ENCODE results near the gene GRID2.

The GRID2 gene

GRCh38 chr4:92988301-92988700 lies 684.5 kb downstream of the GRID2 start:
- DNase-seq, result no peak

GRCh38 chr4:92992758-92993157 lies 689.0 kb downstream of the GRID2 start:
- DNase-seq, result no peak

- no peak for DNase-seq
These were observed 691.0 kb downstream of the GRID2 start for GRCh38 chr4:92994727-92995126.

- no peak for DNase-seq
These were observed 692.8 kb downstream of the GRID2 start for GRCh38 chr4:92996533-92996932.

GRCh38 chr4:93000910-93001309 lies 697.1 kb downstream of the GRID2 start:
- DNase-seq, result no peak

- no peak for DNase-seq
These were observed 698.5 kb downstream of the GRID2 start for GRCh38 chr4:93002240-93002639.

- DNase-seq, result no peak
These were observed 712.6 kb downstream of the GRID2 start for GRCh38 chr4:93016350-93016749.

- no peak for DNase-seq
These were observed 714.5 kb downstream of the GRID2 start for GRCh38 chr4:93018243-93018642.

GRCh38 chr4:93018806-93019205 lies 715.0 kb downstream of the GRID2 start:
- no peak for DNase-seq

GRCh38 chr4:93029769-93030168 lies 726.0 kb downstream of the GRID2 start:
- DNase-seq, result no peak

- DNase-seq, result no peak
These were observed 726.9 kb downstream of the GRID2 start for GRCh38 chr4:93030670-93031069.

- no peak for DNase-seq
These were observed 727.8 kb downstream of the GRID2 start for GRCh38 chr4:93031431-93032098.

- DNase-seq, result no peak
These were observed 739.0 kb downstream of the GRID2 start for GRCh38 chr4:93042746-93043145.

- DNase-seq, result no peak
These were observed 749.4 kb downstream of the GRID2 start for GRCh38 chr4:93053140-93053539.

GRCh38 chr4:93061826-93062225 lies 758.1 kb downstream of the GRID2 start:
- DNase-seq, result no peak

- no peak for DNase-seq
These were observed 759.6 kb downstream of the GRID2 start for GRCh38 chr4:93063325-93063724.

GRCh38 chr4:93065790-93066189 lies 762.0 kb downstream of the GRID2 start:
- DNase-seq, result no peak

- DNase-seq, result no peak
These were observed 763.0 kb downstream of the GRID2 start for GRCh38 chr4:93066749-93067148.

GRCh38 chr4:93072292-93072691 lies 768.5 kb downstream of the GRID2 start:
- no peak for DNase-seq

GRCh38 chr4:93080316-93080715 lies 776.5 kb downstream of the GRID2 start:
- DNase-seq, result no peak

- DNase-seq, result no peak
These were observed 781.0 kb downstream of the GRID2 start for GRCh38 chr4:93084599-93085305.

GRCh38 chr4:93086356-93086755 lies 782.6 kb downstream of the GRID2 start:
- no peak for DNase-seq

- no peak for DNase-seq
These were observed 789.0 kb downstream of the GRID2 start for GRCh38 chr4:93092765-93093164.

GRCh38 chr4:93103042-93103441 lies 799.3 kb downstream of the GRID2 start:
- DNase-seq, result no peak

- DNase-seq, result no peak
These were observed 812.9 kb downstream of the GRID2 start for GRCh38 chr4:93116624-93117023.
